Ovary (tissue), 3 donors: Measurements from ENCODE around the gene IRF4.

Experiments used
- EP300 ChIP-seq: sonication (generic); formaldehyde crosslinking; IDR thresholded peaks from one replicate; pipeline ENCODE4 v1.6.1; 2017; ENCODE audit warnings: antibody characterized with exemption
- POLR2A ChIP-seq: fragments of 450-650 bp; IDR thresholded peaks from one replicate; pipeline ENCODE4 v1.6.1; 2017; ENCODE audit warnings: antibody characterized with exemption, mild to moderate bottlenecking, moderate library complexity
- TF ChIP-seq, protein P1 (sequence below), 3 donors: fragments of 450-650 bp in 2 of 3; fragments of 200-600 bp in 1 of 3; IDR thresholded peaks; one replicate each; pipeline versions ENCODE4 v1.5.1 to v1.8.0; 2016 to 2022; ENCODE audit warnings: antibody characterized with exemption in 3 of 3, mild to moderate bottlenecking in 1 of 3
- donor health status: DM: no; HTN: no; CAD: no.

DNA sequence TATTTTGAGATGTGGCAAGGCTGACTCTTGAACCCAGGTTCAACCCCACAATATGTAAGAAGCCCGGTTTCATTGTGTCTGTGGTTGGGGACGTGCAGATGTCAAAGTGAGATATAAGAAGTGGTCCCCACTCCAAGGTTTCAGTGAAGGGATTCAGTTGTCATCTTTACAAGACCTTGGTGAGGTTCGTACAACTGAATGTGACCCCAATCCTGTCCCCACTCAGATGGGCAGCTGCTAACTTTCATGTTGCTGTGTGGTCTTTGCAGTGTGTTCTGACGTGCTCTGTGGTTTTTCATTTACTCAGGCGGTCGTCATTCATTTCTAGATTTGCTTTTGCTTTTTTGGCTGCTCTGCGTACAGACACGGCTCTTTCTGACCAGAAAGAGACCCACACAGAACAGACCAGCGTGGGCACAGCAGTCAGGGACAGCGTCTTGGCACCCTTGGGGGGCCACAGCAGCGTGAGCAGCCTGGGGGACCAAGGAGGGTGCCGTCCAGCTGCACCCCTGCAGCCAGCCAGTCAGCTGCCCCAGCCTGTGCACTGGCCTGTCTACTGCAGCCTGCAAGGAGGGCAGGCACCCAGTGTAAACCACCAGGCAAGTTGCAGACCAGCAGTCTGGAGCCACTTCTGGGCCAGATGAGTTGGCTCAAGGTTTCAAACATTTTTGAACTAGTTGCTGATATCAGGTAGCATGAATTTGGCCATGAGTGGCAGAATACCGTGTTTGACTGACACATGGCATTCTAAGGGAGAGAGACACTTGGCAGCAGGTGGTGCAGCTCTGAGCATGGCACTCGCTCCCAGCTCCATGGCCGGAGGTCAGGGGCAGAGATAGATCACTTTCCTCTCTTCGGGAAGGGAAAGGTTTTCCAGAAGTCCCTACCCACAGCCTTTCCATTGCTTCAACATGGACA is 49.4 kb upstream of the IRF4 start:
- TF ChIP-seq POLR2A (no peak), EP300 (no peak)
- TF ChIP-seq, protein P1, sequence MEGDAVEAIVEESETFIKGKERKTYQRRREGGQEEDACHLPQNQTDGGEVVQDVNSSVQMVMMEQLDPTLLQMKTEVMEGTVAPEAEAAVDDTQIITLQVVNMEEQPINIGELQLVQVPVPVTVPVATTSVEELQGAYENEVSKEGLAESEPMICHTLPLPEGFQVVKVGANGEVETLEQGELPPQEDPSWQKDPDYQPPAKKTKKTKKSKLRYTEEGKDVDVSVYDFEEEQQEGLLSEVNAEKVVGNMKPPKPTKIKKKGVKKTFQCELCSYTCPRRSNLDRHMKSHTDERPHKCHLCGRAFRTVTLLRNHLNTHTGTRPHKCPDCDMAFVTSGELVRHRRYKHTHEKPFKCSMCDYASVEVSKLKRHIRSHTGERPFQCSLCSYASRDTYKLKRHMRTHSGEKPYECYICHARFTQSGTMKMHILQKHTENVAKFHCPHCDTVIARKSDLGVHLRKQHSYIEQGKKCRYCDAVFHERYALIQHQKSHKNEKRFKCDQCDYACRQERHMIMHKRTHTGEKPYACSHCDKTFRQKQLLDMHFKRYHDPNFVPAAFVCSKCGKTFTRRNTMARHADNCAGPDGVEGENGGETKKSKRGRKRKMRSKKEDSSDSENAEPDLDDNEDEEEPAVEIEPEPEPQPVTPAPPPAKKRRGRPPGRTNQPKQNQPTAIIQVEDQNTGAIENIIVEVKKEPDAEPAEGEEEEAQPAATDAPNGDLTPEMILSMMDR (IDR thresholded peaks at IDR 0.05): no peak
